ENCODE results near the gene KRT6B.

Gene KRT6B

DNA sequence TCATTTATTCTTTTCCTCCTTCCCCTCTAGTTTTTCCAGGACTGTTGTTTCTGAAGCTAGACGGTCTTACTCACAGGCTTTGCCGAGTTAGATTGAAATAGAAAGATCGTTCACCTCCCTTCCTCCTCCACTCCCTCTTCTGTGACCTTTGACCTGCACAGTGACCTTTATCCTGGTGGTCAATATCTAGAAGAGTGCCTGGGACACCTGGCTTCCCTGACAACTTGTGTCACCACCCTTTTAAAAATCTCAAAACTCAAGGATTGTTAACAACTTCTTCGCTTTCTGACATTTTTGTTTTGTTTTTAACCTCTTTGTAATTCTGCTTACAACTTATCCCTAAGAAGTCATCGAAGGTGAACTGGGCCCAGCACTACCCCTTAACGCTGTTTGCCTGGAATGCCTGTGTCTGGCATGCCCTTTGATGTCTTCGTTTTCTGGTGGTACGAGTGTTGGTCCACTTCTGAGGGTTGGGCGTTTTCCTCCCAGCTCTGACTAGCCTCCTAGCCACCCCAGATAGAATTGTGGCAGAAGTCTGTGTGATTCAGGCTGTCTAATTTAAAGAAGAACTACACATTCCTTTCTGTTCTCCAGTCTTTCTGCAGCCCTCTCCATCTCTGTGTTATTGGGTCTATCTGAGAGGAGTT is 15.0 kb downstream of the KRT6B start:
- no peak for DNase-seq (ENCODE audit: low read depth in 2 of 3, low spot score in 1 of 3)

GRCh38 chr12:52436000-52436827 is 15.7 kb downstream of the KRT6B start:
- DNase-seq (ENCODE audit: low read depth in 2 of 3, low spot score in 1 of 3) = no peak

GRCh38 chr12:52435659-52435999 is 16.3 kb downstream of the KRT6B start:
- no peak for DNase-seq (ENCODE audit: low read depth in 2 of 3, low spot score in 1 of 3)

DNA sequence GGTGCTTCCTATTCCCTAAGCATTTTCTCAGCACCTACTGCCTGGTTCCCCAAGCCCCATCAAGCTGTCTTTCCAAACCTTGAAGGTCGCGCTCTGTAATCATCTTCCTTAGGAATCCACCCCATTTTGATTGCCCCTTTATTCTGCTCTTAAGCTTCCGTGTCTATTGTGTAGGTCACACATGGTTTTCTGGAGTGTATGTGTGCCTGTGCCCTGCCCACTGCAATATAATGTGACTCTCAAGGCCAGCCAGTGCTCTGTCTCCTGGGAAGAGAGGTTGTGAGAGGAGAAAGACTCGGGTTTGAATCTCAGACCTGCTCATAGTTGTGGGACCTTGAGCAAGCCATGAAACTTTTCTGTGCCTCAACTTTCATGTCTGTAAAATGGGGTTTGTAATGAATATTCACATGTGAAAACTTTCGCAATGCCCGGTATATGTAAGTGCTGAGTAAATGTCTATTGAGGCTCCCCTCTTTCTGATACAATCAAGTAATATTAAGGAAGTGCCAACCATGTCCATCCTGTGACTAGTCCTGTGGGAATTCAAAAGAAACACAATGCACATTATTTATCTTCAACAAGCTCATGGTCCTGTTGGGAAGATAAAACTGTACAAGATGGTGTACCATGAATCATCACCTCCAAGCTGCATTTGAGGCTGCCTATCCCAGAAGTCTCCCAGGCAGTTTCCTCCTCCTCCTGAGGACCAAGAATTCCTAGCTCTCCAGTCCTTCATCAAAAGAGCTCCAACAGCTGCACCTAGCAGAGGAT is 17.0 kb downstream of the KRT6B start:
- DNase-seq (ENCODE audit: low read depth in 2 of 3, low spot score in 1 of 3) = no peak

- DNase-seq (ENCODE audit: low read depth in 2 of 3, low spot score in 1 of 3) = no peak
Measured at GRCh38 chr12:52434081-52434733, 17.7 kb downstream of the KRT6B start, which contains the start of gene KRT75. Gene KRT75 (minus strand): TSS chr12:52434371. CDS start chr12:52434304, 67 bp downstream.

DNA sequence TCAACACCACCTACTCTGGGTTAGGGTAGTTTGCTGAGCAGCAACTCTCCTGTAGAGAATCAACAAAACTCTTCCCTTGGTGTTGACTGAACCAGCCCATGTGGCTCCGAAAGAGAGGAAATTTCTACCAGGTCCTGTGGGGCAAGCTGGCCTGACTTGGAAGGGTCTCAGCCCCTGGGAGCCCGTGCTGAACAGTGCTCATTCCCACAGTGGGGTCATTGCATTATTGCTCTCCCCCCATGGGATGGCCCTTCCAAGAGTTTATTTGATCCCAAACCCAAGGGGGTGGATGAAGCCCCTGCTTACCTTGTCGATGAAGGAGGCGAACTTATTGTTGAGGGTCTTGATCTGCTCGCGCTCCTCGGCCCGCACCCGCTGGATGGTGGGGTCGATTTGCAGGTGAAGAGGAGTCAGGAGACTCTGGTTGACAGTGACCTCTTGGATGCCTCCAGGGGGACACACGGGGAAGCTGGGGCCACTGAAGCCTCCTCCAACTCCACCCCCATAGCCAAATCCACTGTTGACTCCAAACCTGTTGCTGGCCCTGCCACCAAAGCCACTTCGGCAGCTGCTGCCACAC is 18.4 kb downstream of the KRT6B start:
- no peak for DNase-seq (ENCODE audit: low read depth in 2 of 3, low spot score in 1 of 3)

DNA sequence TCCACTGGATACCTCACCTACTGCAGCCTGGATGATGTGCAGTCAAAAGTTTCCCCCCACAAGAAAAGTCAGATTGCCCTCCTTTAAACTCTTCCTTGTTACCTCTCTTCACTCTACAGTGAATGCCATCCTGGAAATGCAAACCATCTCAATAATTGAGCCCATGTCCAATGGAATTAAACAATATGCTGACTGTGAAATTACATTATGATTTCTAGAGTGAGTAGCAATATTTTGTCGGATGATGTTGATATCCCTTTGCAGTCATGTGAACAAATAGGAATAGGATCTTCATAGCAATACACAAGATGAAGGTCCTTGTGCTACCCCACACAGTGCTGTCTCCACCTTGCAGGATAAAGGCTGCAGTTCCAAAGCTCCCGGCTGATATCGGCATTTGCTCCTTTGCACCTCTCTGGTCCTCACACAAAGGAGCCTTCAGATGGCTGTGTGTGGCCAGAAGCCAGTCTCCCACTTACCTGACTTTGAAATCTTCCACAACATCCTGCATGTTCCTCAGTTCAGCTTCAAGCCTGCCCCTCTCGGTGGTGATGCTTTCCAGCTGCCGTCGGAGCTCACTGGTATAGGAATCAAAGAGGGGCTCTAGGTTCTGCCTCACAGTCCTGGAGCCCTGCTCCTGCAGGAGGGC is 19.3 kb downstream of the KRT6B start:
- no peak for DNase-seq (ENCODE audit: low read depth in 2 of 3, low spot score in 1 of 3)

DNA sequence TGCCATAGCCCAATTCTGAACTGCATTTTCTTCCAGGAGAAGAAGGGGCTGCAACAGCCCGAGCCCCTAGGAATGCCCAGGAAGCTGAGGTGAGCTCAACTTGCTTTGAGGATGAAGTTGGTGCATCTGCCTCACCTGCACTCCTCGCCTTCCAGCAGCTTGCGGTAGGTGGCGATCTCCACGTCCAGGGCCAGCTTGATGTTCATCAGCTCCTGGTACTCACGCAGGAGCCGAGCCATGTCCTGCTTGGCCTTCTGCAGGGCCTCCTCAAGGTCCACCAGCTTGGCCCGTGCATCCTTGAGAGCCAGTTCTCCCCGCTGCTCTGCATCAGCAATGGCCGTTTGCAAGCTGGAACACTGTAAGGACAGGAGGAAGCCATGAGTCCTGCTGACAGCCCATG is 23.8 kb downstream of the KRT6B start:
- no peak for DNase-seq (ENCODE audit: low read depth in 2 of 3, low spot score in 1 of 3)

- DNase-seq (ENCODE audit: low read depth in 2 of 3, low spot score in 1 of 3) = no peak
Measured at GRCh38 chr12:52427083-52427482, 24.9 kb downstream of the KRT6B start.

GRCh38 chr12:52426034-52426433 is 25.9 kb downstream of the KRT6B start:
- DNase-seq (ENCODE audit: low read depth in 2 of 3, low spot score in 1 of 3) = no peak

GRCh38 chr12:52425466-52425865 is 26.5 kb downstream of the KRT6B start:
- DNase-seq (ENCODE audit: low read depth in 2 of 3, low spot score in 1 of 3) = no peak

GRCh38 chr12:52423661-52424500 is 28.1 kb downstream of the KRT6B start:
- DNase-seq (ENCODE audit: low read depth in 2 of 3, low spot score in 1 of 3) = no peak

DNA sequence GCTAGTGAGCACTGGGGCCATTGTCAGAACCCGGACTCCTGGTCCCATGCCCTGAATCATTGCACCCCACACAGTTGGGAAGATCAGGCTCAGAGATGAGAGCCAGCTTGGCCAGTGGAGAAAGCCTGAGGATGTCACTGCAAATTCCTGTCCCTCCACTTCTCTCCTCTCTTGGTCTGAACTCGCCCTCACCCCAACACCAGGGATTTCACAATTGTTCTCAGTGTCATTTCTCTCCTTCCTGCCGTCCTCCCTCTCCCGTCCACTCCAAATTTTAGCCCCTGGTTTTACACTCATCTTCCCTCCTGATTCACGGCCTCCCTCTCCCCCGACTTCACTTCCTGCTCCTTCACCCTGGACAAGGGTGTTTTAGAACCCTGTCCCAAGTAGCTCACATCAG is 28.9 kb downstream of the KRT6B start:
- no peak for DNase-seq (ENCODE audit: low read depth in 2 of 3, low spot score in 1 of 3)

DNA sequence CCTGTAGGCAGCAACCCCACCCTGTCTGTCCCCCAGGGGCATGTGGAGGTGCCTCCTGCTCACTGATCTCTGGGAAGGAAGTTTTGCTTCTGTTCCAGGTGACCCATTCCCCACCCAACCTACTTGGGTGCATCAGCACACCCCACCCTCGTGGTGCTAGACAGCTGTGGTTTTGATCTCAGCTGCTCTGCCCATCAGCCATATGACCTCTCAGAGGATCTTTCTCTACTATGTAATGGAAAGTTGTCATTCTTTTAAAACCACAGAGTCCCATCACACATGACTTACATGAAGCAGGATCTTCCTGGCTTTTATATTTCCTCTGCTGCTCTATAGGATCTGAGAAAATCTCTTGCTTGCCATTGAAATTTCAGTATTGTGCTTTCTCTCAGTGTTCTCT is 32.3 kb downstream of the KRT6B start:
- DNase-seq (ENCODE audit: low read depth in 2 of 3, low spot score in 1 of 3) = no peak

DNA sequence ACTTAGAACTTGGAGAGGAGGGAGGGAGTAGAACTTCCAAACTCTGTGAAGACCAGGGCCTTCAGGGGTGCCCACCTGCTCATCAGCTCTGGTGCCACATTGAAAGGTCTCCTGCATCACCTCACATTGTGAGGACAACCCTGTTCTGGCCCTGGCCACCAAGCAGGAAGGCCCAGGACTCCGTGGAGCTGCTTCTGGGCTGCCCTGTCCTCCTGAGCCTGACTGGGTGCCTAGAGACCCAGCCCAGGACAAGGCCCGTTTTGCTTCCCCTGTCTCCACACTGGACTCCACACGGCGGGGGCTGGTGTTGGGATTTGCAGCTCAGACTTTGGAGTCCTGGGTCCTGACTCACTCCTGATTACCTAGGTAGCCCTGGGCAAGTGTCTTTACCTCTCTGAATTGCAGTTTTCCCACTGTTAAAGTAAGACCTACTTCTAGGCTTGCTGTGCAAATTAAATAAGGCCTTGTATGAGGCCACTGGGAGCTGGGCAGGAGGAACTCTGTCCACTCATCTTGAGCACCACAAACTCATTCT is 33.3 kb downstream of the KRT6B start:
- no peak for DNase-seq (ENCODE audit: low read depth in 2 of 3, low spot score in 1 of 3)

DNA sequence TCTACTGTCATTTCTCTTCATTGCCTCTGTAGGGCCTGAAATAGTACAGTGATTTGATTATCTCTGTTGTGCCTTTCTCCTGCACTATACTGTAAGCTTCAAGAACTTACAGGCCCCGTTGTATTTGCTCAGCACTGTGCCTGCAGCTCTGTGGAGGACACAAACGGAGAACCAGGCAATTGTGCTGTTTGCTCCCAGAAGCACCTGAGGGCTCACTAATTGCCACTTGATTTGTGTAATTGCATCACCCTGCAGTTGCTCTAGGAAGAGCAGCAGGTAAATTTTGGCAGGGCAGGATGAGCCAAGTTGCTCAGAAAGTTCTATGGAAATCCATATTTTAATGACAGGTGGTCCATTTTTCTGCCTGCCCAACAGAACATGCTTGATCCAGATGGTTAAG is 34.2 kb downstream of the KRT6B start:
- no peak for DNase-seq (ENCODE audit: low read depth in 2 of 3, low spot score in 1 of 3)

DNA sequence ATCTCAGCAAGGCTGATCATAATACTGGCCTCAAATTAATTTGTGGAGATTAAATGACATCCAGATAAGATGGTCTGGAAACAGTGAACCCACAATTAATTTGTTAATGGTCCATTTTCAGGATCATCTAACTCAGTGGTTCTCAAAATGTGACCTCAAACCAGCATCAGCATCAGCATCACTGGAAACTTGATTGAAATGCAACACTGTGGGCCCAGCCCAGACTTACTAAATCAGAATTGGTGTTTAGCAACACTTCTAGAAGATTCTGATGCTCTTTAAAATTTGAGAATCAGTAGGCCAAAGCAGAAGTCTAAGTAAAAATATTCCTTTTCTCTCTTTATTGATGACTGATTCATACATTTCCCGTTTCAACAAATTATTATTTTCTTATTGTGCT is 35.2 kb downstream of the KRT6B start:
- DNase-seq (ENCODE audit: low read depth in 2 of 3, low spot score in 1 of 3) = no peak

- DNase-seq (ENCODE audit: low read depth in 2 of 3, low spot score in 1 of 3) = no peak
Measured at GRCh38 chr12:52415870-52416750, 35.8 kb downstream of the KRT6B start.

DNA sequence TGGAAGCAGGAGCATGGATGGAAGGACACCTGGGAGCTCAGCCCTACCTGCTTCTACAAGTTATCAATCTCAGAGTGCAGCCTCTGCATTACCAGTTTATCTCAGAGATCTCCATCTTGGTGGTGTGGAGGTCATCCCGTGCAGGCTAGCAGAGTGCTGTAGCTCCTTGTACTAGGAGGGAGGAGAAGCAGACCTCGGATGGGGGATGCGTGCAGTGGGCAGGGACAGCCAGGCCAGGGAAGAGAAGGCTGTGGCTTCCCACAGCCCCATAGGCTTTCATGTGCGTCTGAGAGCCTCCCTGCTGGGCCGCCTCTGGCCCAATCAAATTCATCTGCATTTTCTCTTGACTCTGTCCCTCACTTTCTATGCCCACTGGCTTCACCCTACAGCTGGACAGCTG is 37.0 kb downstream of the KRT6B start:
- no peak for DNase-seq (ENCODE audit: low read depth in 2 of 3, low spot score in 1 of 3)

All from stimulated activated CD4-positive, alpha-beta T cell treated with anti-CD3 and anti-CD28 coated beads, Interleukin-12 subunit alpha, Interleukin-12 subunit beta, amount 100 ng/mL, for 48 hours (primary cell).